OCI-LY1 (cell line): ENCODE data around the gene DRD2.

Experiments used
- H2AFZ ChIP-seq: fragments of 200-600 bp; sonication (generic), shearing (Covaris generic); 2 replicates; pipeline ENCODE4 v1.6.0; 2014; ENCODE audit warnings: antibody characterized with exemption, mild to moderate bottlenecking, low read length
- H3F3A ChIP-seq: fragments of 200-600 bp; sonication (generic), shearing (Covaris generic); 2 replicates; pipeline ENCODE4 v1.6.0; 2014; ENCODE audit warnings: mild to moderate bottlenecking, antibody characterized with exemption, low read length, moderate library complexity; ENCODE audit not compliant: insufficient read depth
- H3K27ac ChIP-seq: fragments of 200-600 bp; sonication (generic); 2 replicates; pipeline ENCODE4 v1.5.1; 2014; ENCODE audit warnings: low read length, mixed run types, mild to moderate bottlenecking, low read depth; ENCODE audit not compliant: poor library complexity, severe bottlenecking
- H3K27me3 ChIP-seq: fragments of 200-600 bp; sonication (generic); 2 replicates; pipeline ENCODE4 v1.6.0; 2014; ENCODE audit warnings: antibody characterized with exemption, mild to moderate bottlenecking, low read length, moderate library complexity; ENCODE audit not compliant: insufficient read depth
- H3K36me3 ChIP-seq: fragments of 200-600 bp; sonication (generic); 2 replicates; pipeline ENCODE4 v1.6.1; 2014; ENCODE audit warnings: mild to moderate bottlenecking, antibody characterized with exemption, low read length, moderate library complexity, mixed read lengths; ENCODE audit not compliant: insufficient read depth
- H3K4me1 ChIP-seq: fragments of 200-600 bp; sonication (generic); 2 replicates; pipeline ENCODE4 v1.5.1; 2014; ENCODE audit warnings: mild to moderate bottlenecking, low read length, moderate library complexity; ENCODE audit not compliant: insufficient read depth, severe bottlenecking
- H3K4me2 ChIP-seq: fragments of 200-600 bp; sonication (generic), shearing (Covaris generic); 2 replicates; pipeline ENCODE4 v1.6.1; 2014; ENCODE audit warnings: low read length
- H3K4me3 ChIP-seq: fragments of 200-600 bp; sonication (generic); 2 replicates; pipeline ENCODE4 v1.5.1; 2014; ENCODE audit warnings: low read length, low read depth, mild to moderate bottlenecking, mixed read lengths; ENCODE audit not compliant: poor library complexity, severe bottlenecking
- H3K79me2 ChIP-seq: fragments of 200-600 bp; shearing (Covaris generic); 2 replicates; pipeline ENCODE4 v1.6.1; 2016; ENCODE audit warnings: mixed run types, low read length, mixed read lengths; ENCODE audit not compliant: insufficient read depth
- H3K9ac ChIP-seq: fragments of 200-600 bp; sonication (generic), shearing (Covaris generic); 2 replicates; pipeline ENCODE4 v1.6.1; 2014; ENCODE audit warnings: mild to moderate bottlenecking, low read length, mixed read lengths
- H3K9me2 ChIP-seq: fragments of 200-600 bp; sonication (generic), shearing (Covaris generic); 2 replicates; pipeline ENCODE4 v1.6.1; 2014; ENCODE audit warnings: low read depth, mild to moderate bottlenecking, low read length, mixed read lengths
- H3K9me3 ChIP-seq: fragments of 200-600 bp; shearing (Covaris generic); 2 replicates; pipeline ENCODE4 v1.6.1; 2014; ENCODE audit warnings: low read length, mixed read lengths
- H4K20me1 ChIP-seq: fragments of 200-600 bp; sonication (generic), shearing (Covaris generic); 2 replicates; pipeline ENCODE4 v1.6.0; 2016; ENCODE audit warnings: mild to moderate bottlenecking, low read length; ENCODE audit not compliant: insufficient read depth
- CTCF ChIP-seq: fragments of 200-600 bp; sonication (generic), shearing (Covaris generic); IDR thresholded peaks from 2 replicates; pipeline ENCODE4 v1.5.1; 2017; ENCODE audit warnings: mild to moderate bottlenecking, antibody characterized with exemption, low read length, moderate library complexity, mixed read lengths
- EZH2 ChIP-seq: fragments of 200-600 bp; sonication (generic), shearing (Covaris generic); IDR thresholded peaks from 2 replicates; pipeline ENCODE4 v1.8.0; 2017; ENCODE audit warnings: borderline replicate concordance, mixed run types, mild to moderate bottlenecking, antibody characterized with exemption, low read length, moderate library complexity, mixed read lengths

Gene DRD2

GRCh38 chr11:113462830-113463229 lies 12.4 kb downstream of the DRD2 start:
- H3K27me3 ChIP-seq: no peaks in the 10 kb centered on the region
- H3K79me2 ChIP-seq: no peaks in the 10 kb centered on the region
- TF ChIP-seq EZH2 (no peak), CTCF (no peak)
- no peaks in the 10 kb centered on the region for H3K9me3 ChIP-seq
- no peak overlapping the region for H3K4me2 ChIP-seq
- no peak overlapping the region for H2AFZ ChIP-seq
- no peaks in the 10 kb centered on the region for H3K36me3 ChIP-seq
- H3F3A ChIP-seq: no peaks in the 10 kb centered on the region
- H4K20me1 ChIP-seq: no peaks in the 10 kb centered on the region
- no peak overlapping the region for H3K27ac ChIP-seq
- H3K9ac ChIP-seq: no peak overlapping the region
- H3K9me2 ChIP-seq: no peaks in the 10 kb centered on the region
- no peak overlapping the region for H3K4me3 ChIP-seq
- no peaks in the 10 kb centered on the region for H3K4me1 ChIP-seq

- Histone ChIP-seq H3K9me2 (no peaks in the 10 kb centered on the region), H2AFZ (no peak overlapping the region), H3K9ac (no peak overlapping the region), H3F3A (no peaks in the 10 kb centered on the region), H3K4me2 (no peak overlapping the region), H3K27ac (no peak overlapping the region), H3K79me2 (no peaks in the 10 kb centered on the region), H3K9me3 (no peaks in the 10 kb centered on the region), H3K36me3 (no peaks in the 10 kb centered on the region), H4K20me1 (no peaks in the 10 kb centered on the region), H3K4me3 (no peak overlapping the region), H3K4me1 (no peaks in the 10 kb centered on the region), H3K27me3 (no peaks in the 10 kb centered on the region)
- no peak for TF ChIP-seq CTCF
- TF ChIP-seq EZH2: no peak
These were observed 13.6 kb downstream of the DRD2 start for GRCh38 chr11:113461639-113462038.

GRCh38 chr11:113460469-113460868 lies 14.7 kb downstream of the DRD2 start:
- Histone ChIP-seq H3K79me2 (no peaks in the 10 kb centered on the region), H3K36me3 (no peaks in the 10 kb centered on the region), H3K4me3 (no peak overlapping the region), H3K9ac (no peak overlapping the region), H2AFZ (no peak overlapping the region), H3K4me2 (no peak overlapping the region), H3K4me1 (no peaks in the 10 kb centered on the region), H3K27ac (no peak overlapping the region), H3F3A (no peaks in the 10 kb centered on the region), H4K20me1 (no peaks in the 10 kb centered on the region), H3K27me3 (no peaks in the 10 kb centered on the region), H3K9me3 (no peaks in the 10 kb centered on the region), H3K9me2 (no peaks in the 10 kb centered on the region)
- no peak for TF ChIP-seq CTCF
- TF ChIP-seq EZH2: no peak
